ENCODE measurements around the gene PPP2R2D. TPM values are rescaled to one million over a fixed set of nuclear protein-coding genes. Genes with fewer than 3 reads are reported as not detected.

PPP2R2D gene
- total RNA-seq: 10 to 100 TPM; 21.9 to 32.4 (median 30.7) TPM

GRCh38 chr10:131900350-131901152 lies at the start of gene PPP2R2D:
TSS of gene PPP2R2D (plus strand) at chr10:131901008. CDS start at chr10:131901149, 141 bp downstream.
- in situ Hi-C loops (cut with MboI; ENCODE audit: low pct_unique_long_range_greater_than_20kb in 2 of 9, low sequenced_read_pairs in 9 of 9, unreplicated experiment in 9 of 9): no loop called here
- Histone ChIP-seq H3K27ac (peak within 1 kb of the TSS; percentile 88 to 92), H3K4me1 (replicated peaks in 1 of 2) (peaks cover 6 to 21% of the 10 kb centered on the region in 2 donors), H3K4me3 (peak within 1 kb of the TSS; percentile 75 to 93 (median 79))
- ATAC-seq (replicated peaks in 6 of 8): peak; percentile 86 to 96 (median 94)
- 0% methylated on average over 2 to 9 of the region's 107 CpGs; no CpG with 5 or more reads in 6 of the 10 experiments for WGBS, 10 experiments

DNA sequence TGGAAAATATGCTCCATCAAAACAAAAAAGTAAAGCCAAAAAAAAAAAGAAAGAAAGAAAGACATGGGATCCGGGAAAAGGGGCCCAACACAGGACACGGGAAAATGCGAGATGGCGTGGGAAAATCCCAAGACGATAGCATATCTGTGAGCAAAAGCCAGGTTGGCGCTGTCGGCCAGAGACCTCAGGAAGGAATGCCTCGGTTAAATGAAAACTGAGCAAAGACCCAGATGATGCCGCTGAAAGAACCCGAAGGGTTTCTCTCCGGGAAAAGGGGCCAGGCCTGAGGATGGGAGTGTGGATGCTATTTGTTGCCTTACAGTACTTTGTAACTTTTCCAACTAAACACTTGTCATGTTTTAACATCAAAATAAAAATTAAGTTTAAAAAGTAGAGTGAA lies 49.5 kb upstream of the PPP2R2D start:
- Histone ChIP-seq H3K27ac (no peak overlapping the region), H3K4me3 (no peak overlapping the region), H3K4me1 (replicated peaks in 1 of 2) (no peaks in the 10 kb centered on the region)
- WGBS, 10 experiments: 80 to 100% (median 93%) methylated on average over 1 to 11 of the region's 11 CpGs; no CpG with 5 or more reads in 1 of the 10 experiments
- in situ Hi-C loops (cut with MboI; ENCODE audit: low pct_unique_long_range_greater_than_20kb in 2 of 9, low sequenced_read_pairs in 9 of 9, unreplicated experiment in 9 of 9): loop anchor here in 2 of 9 experiments (25.0 kb wide), 3 partner anchors 489 to 1664 kb away; no protein-coding TSS in a partner anchor
- ATAC-seq (replicated peaks in 6 of 8): no peak

GRCh38 chr10:131852176-131852822 lies 48.5 kb upstream of the PPP2R2D start:
- no peak for ATAC-seq (replicated peaks in 6 of 8)
- H3K4me3 ChIP-seq: no peak overlapping the region
- no peak overlapping the region for H3K27ac ChIP-seq
- 0 to 95% (median 85%) methylated on average over 1 to 22 of the region's 32 CpGs; no CpG with 5 or more reads in 2 of the 10 experiments for WGBS, 10 experiments
- no peaks in the 10 kb centered on the region for H3K4me1 ChIP-seq (replicated peaks in 1 of 2)
- in situ Hi-C loops (cut with MboI; ENCODE audit: low pct_unique_long_range_greater_than_20kb in 2 of 9, low sequenced_read_pairs in 9 of 9, unreplicated experiment in 9 of 9): loop anchor here in 2 of 9 experiments (25.0 kb wide), 3 partner anchors 490 to 1665 kb away; no protein-coding TSS in a partner anchor

GRCh38 chr10:131852823-131853609 lies 47.8 kb upstream of the PPP2R2D start:
- H3K4me3 ChIP-seq: no peak overlapping the region
- WGBS, 10 experiments: 20 to 91% (median 63%) methylated on average over 2 to 4 of the region's 25 CpGs; no CpG with 5 or more reads in 6 of the 10 experiments
- no peaks in the 10 kb centered on the region for H3K4me1 ChIP-seq (replicated peaks in 1 of 2)
- no peak for ATAC-seq (replicated peaks in 6 of 8)
- no peak overlapping the region for H3K27ac ChIP-seq
- in situ Hi-C loops (cut with MboI; ENCODE audit: low pct_unique_long_range_greater_than_20kb in 2 of 9, low sequenced_read_pairs in 9 of 9, unreplicated experiment in 9 of 9): loop anchor here in 2 of 9 experiments (25.0 kb wide), 3 partner anchors 491 to 1666 kb away; no protein-coding TSS in a partner anchor

GRCh38 chr10:131853610-131853964 lies 47.2 kb upstream of the PPP2R2D start:
- H3K4me1 ChIP-seq (replicated peaks in 1 of 2): no peaks in the 10 kb centered on the region
- no peak for ATAC-seq (replicated peaks in 6 of 8)
- WGBS, 10 experiments: 36 to 100% (median 90%) methylated on average over 3 to 10 of the region's 13 CpGs; no CpG with 5 or more reads in 3 of the 10 experiments
- in situ Hi-C loops (cut with MboI; ENCODE audit: low pct_unique_long_range_greater_than_20kb in 2 of 9, low sequenced_read_pairs in 9 of 9, unreplicated experiment in 9 of 9): loop anchor here in 2 of 9 experiments (25.0 kb wide), 3 partner anchors 491 to 1666 kb away; no protein-coding TSS in a partner anchor
- H3K4me3 ChIP-seq: no peak overlapping the region
- no peak overlapping the region for H3K27ac ChIP-seq

GRCh38 chr10:131854579-131855335 lies 46.1 kb upstream of the PPP2R2D start:
- ATAC-seq (replicated peaks in 6 of 8): no peak
- Histone ChIP-seq H3K4me3 (no peak overlapping the region), H3K27ac (no peak overlapping the region), H3K4me1 (replicated peaks in 1 of 2) (no peaks in the 10 kb centered on the region)
- in situ Hi-C loops (cut with MboI; ENCODE audit: low pct_unique_long_range_greater_than_20kb in 2 of 9, low sequenced_read_pairs in 9 of 9, unreplicated experiment in 9 of 9): loop anchor here in 2 of 9 experiments (25.0 kb wide), 3 partner anchors 492 to 1667 kb away; no protein-coding TSS in a partner anchor
- 0 to 90% methylated on average over 1 to 8 of the region's 22 CpGs; no CpG with 5 or more reads in 8 of the 10 experiments for WGBS, 10 experiments

- H3K27ac ChIP-seq: no peak overlapping the region
- no peak overlapping the region for H3K4me3 ChIP-seq
- in situ Hi-C loops (cut with MboI; ENCODE audit: low pct_unique_long_range_greater_than_20kb in 2 of 9, low sequenced_read_pairs in 9 of 9, unreplicated experiment in 9 of 9): loop anchor here in 2 of 9 experiments (25.0 kb wide), 3 partner anchors 493 to 1668 kb away; no protein-coding TSS in a partner anchor
- no peak for ATAC-seq (replicated peaks in 6 of 8)
- 34 to 100% (median 64%) methylated on average over 1 to 6 of the region's 23 CpGs; no CpG with 5 or more reads in 5 of the 10 experiments for WGBS, 10 experiments
- H3K4me1 ChIP-seq (replicated peaks in 1 of 2): no peaks in the 10 kb centered on the region
Observed at GRCh38 chr10:131855461-131856401, 45.1 kb upstream of the PPP2R2D start.

- Histone ChIP-seq H3K4me1 (replicated peaks in 1 of 2) (no peaks in the 10 kb centered on the region), H3K27ac (no peak overlapping the region), H3K4me3 (no peak overlapping the region)
- ATAC-seq (replicated peaks in 6 of 8): no peak
- in situ Hi-C loops (cut with MboI; ENCODE audit: low pct_unique_long_range_greater_than_20kb in 2 of 9, low sequenced_read_pairs in 9 of 9, unreplicated experiment in 9 of 9): loop anchor here in 2 of 9 experiments (25.0 kb wide), 3 partner anchors 494 to 1669 kb away; no protein-coding TSS in a partner anchor
- 18 to 93% (median 37%) methylated on average over 1 to 5 of the region's 18 CpGs; no CpG with 5 or more reads in 6 of the 10 experiments for WGBS, 10 experiments
Observed at GRCh38 chr10:131856441-131857094, 44.2 kb upstream of the PPP2R2D start.

DNA sequence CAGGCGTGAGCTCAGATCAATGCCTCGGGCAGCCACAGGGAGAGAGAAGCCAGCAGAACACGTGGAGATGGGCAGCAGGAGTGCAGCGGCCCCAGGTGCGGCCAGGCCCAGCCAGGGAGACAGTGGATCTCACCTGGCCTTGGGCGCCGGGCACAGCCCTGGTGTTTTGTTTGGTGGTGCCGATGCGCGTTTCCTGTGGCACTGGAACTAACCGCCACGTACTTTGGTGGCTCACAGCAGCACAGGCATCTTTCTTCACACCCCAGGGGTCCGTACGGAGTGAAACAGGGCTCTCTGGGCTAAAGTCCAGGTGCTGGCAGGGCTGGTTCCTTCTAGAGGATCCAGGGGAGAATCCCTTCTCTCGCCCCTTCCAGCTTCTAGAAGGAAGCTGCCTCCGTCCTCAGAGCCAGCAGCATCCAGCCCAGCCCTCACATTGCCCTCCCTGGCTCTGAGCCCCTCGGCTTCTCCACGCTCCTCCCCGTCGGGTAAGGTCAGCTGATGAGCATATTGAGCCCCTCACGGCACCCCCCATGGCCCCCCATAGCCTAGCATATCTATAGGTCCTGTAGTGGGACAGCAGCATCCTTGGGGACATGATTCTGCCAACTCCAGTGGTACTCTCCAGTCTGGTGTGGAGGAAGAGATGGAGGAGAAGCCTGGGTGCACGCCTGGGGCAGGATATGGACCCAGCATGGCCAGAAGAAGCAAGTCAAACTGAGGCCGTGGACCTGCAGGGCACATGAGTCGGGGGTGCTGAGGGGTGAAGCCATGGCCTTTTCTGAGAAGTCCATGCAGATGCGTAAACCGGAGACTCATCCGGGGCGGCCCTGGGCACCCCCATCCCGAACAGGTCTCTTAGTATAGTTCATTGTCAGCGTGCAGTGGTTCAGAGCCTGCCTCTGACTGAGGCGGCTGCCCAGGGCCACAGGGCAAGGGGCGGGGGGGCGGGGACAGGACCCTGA lies 43.4 kb upstream of the PPP2R2D start:
- Histone ChIP-seq H3K4me3 (no peak overlapping the region), H3K27ac (no peak overlapping the region), H3K4me1 (replicated peaks in 1 of 2) (no peaks in the 10 kb centered on the region)
- WGBS, 10 experiments: 20 to 100% (median 77%) methylated on average over 1 to 6 of the region's 33 CpGs; no CpG with 5 or more reads in 6 of the 10 experiments
- ATAC-seq (replicated peaks in 6 of 8): no peak
- in situ Hi-C loops (cut with MboI; ENCODE audit: low pct_unique_long_range_greater_than_20kb in 2 of 9, low sequenced_read_pairs in 9 of 9, unreplicated experiment in 9 of 9): loop anchor here in 2 of 9 experiments (25.0 kb wide), 3 partner anchors 495 to 1670 kb away; no protein-coding TSS in a partner anchor

DNA sequence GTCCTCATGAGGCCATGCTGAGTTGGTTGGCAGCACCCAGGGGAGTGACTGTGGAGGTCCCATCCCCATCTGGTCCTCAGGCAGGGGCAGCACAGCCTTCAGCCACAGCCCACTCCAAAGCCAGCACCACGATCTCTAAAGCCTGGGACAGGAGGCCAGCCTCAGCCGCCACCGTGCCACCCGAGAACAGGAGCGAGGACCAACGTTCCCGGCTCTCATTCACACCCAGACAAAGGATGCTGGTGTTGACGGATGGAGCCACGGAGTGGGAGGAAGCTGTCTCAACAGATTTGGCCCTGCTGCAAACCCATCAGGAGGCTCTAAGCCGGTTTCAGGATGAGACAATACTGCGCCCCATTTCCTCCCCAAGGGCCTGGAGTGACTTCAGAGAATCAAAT lies 42.7 kb upstream of the PPP2R2D start:
- ATAC-seq (replicated peaks in 6 of 8): no peak
- 15% methylated on average over 8 of the region's 11 CpGs; no CpG with 5 or more reads in 9 of the 10 experiments for WGBS, 10 experiments
- no peak overlapping the region for H3K4me3 ChIP-seq
- no peaks in the 10 kb centered on the region for H3K4me1 ChIP-seq (replicated peaks in 1 of 2)
- H3K27ac ChIP-seq: no peak overlapping the region
- in situ Hi-C loops (cut with MboI; ENCODE audit: low pct_unique_long_range_greater_than_20kb in 2 of 9, low sequenced_read_pairs in 9 of 9, unreplicated experiment in 9 of 9): loop anchor here in 2 of 9 experiments (25.0 kb wide), 3 partner anchors 496 to 1671 kb away; no protein-coding TSS in a partner anchor

All from motor neuron (in vitro differentiated cells).